HepG2 (cell line): ENCODE data around the gene ORMDL2. TPM values are rescaled to one million over a fixed set of nuclear protein-coding genes. Genes with fewer than 3 reads are reported as not detected.
A peak's percentile ranks its signal among the peaks of the same experiment; 100 is the strongest.

Experiments used
- ATAC-seq: fragments of 200-7000 bp; cut with Tn5 transposase; 3 replicates; pipeline ENCODE4 v1.9.1; 2020; ENCODE audit warnings: mild to moderate bottlenecking, moderate library complexity
- BruUV-seq: library from RNA; stranded (reverse); fragments of 400-500 nt; replicated peaks from 2 replicates; lab custom pipeline; 2021; lab: Mats Ljungman, UMichigan
- CTCF ChIA-PET: fragments of 300-600 bp; formaldehyde crosslinking; extraction: SDS; loops from one replicate; lab custom pipeline; 2021; ENCODE audit warnings: low total read pairs, inconsistent platforms, low intra/inter-chr PET ratio; lab: Yijun Ruan, JAX
- POLR2A ChIA-PET: fragments of 350-600 bp; sonication (Branson Sonifier 250); formaldehyde crosslinking; loops from one replicate; lab custom pipeline; 2020; ENCODE audit warnings: antibody characterized with exemption, inconsistent platforms; lab: Yijun Ruan, JAX
- DNase-seq: peaks from one replicate; pipeline ENCODE4 v3.0.0-alpha.2; 2015; ENCODE audit warnings: low spot score
- FAIRE-seq: peaks from 3 replicates; lab custom pipeline; 2011; peaks lifted over from hg19 to GRCh38; lab: Jason Lieb, UNC
- H2AFZ ChIP-seq: one replicate; pipeline ENCODE4 v1.6.1; 2011; ENCODE audit warnings: low read length, inconsistent platforms
- H3K27ac ChIP-seq: fragments of 300-600 bp; 3 replicates; pipeline ENCODE4 v1.8.0; 2011; ENCODE audit warnings: mixed run types, mild to moderate bottlenecking, mixed read lengths, low read length, inconsistent platforms; ENCODE audit not compliant: insufficient read depth; ENCODE audit errors: extremely low read length
- H3K27me3 ChIP-seq, 2 experiments: fragments of 200-600 bp in 1 of 2; 2 replicates in 1 of 2; 3 replicates in 1 of 2; pipeline versions ENCODE4 v1.6.0 to v1.8.0; 2011; ENCODE audit warnings: low read length in 2 of 2, mild to moderate bottlenecking in 2 of 2, moderate library complexity in 2 of 2, inconsistent platforms in 1 of 2; ENCODE audit not compliant: insufficient read depth in 2 of 2, control insufficient read depth in 1 of 2
- H3K36me3 ChIP-seq, 2 experiments: fragments of 200-600 bp in 1 of 2; replicated peaks in 1 of 2; 2 replicates in 1 of 2; 3 replicates in 1 of 2; pipeline versions ENCODE4 v1.5.1 to v1.8.0; 2011; ENCODE audit warnings: low read length in 2 of 2, inconsistent platforms in 1 of 2; ENCODE audit not compliant: insufficient read depth in 2 of 2, control insufficient read depth in 1 of 2
- H3K4me1 ChIP-seq: 2 replicates; pipeline ENCODE4 v1.5.1; 2012; ENCODE audit warnings: low read length, inconsistent platforms; ENCODE audit not compliant: insufficient read depth
- H3K4me2 ChIP-seq: 2 replicates; pipeline ENCODE4 v1.6.0; 2011; ENCODE audit warnings: low read depth, low read length, inconsistent platforms
- H3K4me3 ChIP-seq, 3 experiments: fragments of 200-600 bp in 1 of 3; sonication (generic), shearing (Covaris generic) in 1 of 3; replicated peaks in 1 of 3; 2 replicates each; pipeline ENCODE4 v1.5.1; 2011 to 2016; ENCODE audit warnings: low read length in 3 of 3, inconsistent platforms in 2 of 3, low read depth in 2 of 3, mild to moderate bottlenecking in 2 of 3, control low read depth in 1 of 3, mixed read lengths in 1 of 3; ENCODE audit not compliant: insufficient read depth in 1 of 3
- H3K79me2 ChIP-seq: one replicate; pipeline ENCODE4 v1.6.1; 2011; ENCODE audit warnings: low read length, inconsistent platforms; ENCODE audit not compliant: insufficient read depth
- H3K9ac ChIP-seq: 2 replicates; pipeline ENCODE4 v1.6.0; 2011; ENCODE audit warnings: mild to moderate bottlenecking, low read depth, low read length, inconsistent platforms; ENCODE audit not compliant: insufficient read depth
- H3K9me3 ChIP-seq: 2 replicates; pipeline ENCODE4 v1.5.1; 2012; ENCODE audit warnings: mild to moderate bottlenecking, low read length
- H4K20me1 ChIP-seq: 2 replicates; pipeline ENCODE4 v1.6.0; 2011; ENCODE audit warnings: inconsistent platforms, mild to moderate bottlenecking, low read length, moderate library complexity; ENCODE audit not compliant: insufficient read depth
- CTCF ChIP-seq: sonication (generic); formaldehyde crosslinking; IDR thresholded peaks from 2 replicates; pipeline ENCODE4 v1.5.0; 2020; ENCODE audit warnings: mild to moderate bottlenecking, missing genetic modification reagents, moderate library complexity
- ESRRA ChIP-seq: sonication (generic); formaldehyde crosslinking; IDR thresholded peaks from 2 replicates; pipeline ENCODE4 v1.5.1; 2020; ENCODE audit warnings: mild to moderate bottlenecking, low read depth, missing genetic modification reagents
- FOXA3 ChIP-seq: IDR thresholded peaks from 2 replicates; pipeline ENCODE4 v1.6.1; 2016; ENCODE audit warnings: missing genetic modification reagents, missing compliant biosample characterization
- FOXM1 ChIP-seq: sonication (generic); formaldehyde crosslinking; IDR thresholded peaks from 2 replicates; pipeline ENCODE4 v1.5.0; 2020; ENCODE audit warnings: missing genetic modification reagents
- HNF4G ChIP-seq, 2 experiments: sonication (generic) in 1 of 2; formaldehyde crosslinking in 1 of 2; IDR thresholded peaks; 2 replicates each; pipeline versions ENCODE4 v1.4.0 to v1.6.1; 2011 to 2020; ENCODE audit warnings: borderline replicate concordance in 2 of 2, low read depth in 2 of 2, mild to moderate bottlenecking in 2 of 2, low read length in 1 of 2, missing genetic modification reagents in 1 of 2, moderate library complexity in 1 of 2
- LCORL ChIP-seq, 2 experiments: fragments of 450-650 bp in 1 of 2; sonication (generic) in 1 of 2; formaldehyde crosslinking in 1 of 2; IDR thresholded peaks; 2 replicates each; pipeline versions ENCODE4 v1.5.0 to v1.6.1; 2017 to 2020; ENCODE audit warnings: antibody characterized with exemption in 1 of 2, missing genetic modification reagents in 1 of 2
- NAIF1 ChIP-seq: sonication (generic); formaldehyde crosslinking; IDR thresholded peaks from 2 replicates; pipeline ENCODE4 v1.5.0; 2020; ENCODE audit warnings: mild to moderate bottlenecking, missing genetic modification reagents, borderline replicate concordance
- NFE2 ChIP-seq: sonication (generic); formaldehyde crosslinking; IDR thresholded peaks from 2 replicates; pipeline ENCODE4 v1.4.0; 2020; ENCODE audit warnings: missing genetic modification reagents
- PREB ChIP-seq: sonication (generic); formaldehyde crosslinking; IDR thresholded peaks from 2 replicates; pipeline ENCODE4 v1.4.0; 2020; ENCODE audit warnings: missing genetic modification reagents
- SALL2 ChIP-seq: sonication (generic); formaldehyde crosslinking; IDR thresholded peaks from 2 replicates; pipeline ENCODE4 v1.8.1; 2023; ENCODE audit warnings: mild to moderate bottlenecking, missing genetic modification reagents, inconsistent platforms
- SAP130 ChIP-seq: IDR thresholded peaks from 2 replicates; pipeline ENCODE4 v1.6.1; 2016; ENCODE audit warnings: low read depth
- SOX5 ChIP-seq: IDR thresholded peaks from 2 replicates; pipeline ENCODE4 v1.6.1; 2016; ENCODE audit warnings: borderline replicate concordance
- SP4 ChIP-seq: sonication (generic); formaldehyde crosslinking; IDR thresholded peaks from 2 replicates; pipeline ENCODE4 v1.8.1; 2023; ENCODE audit warnings: mild to moderate bottlenecking, missing genetic modification reagents
- TCF12 ChIP-seq, 2 experiments: fragments of 450-650 bp in 1 of 2; sonication (generic) in 1 of 2; formaldehyde crosslinking in 1 of 2; IDR thresholded peaks; 2 replicates each; pipeline versions ENCODE4 v1.6.1 to v1.8.0; 2017 to 2022; ENCODE audit warnings: antibody characterized with exemption in 1 of 2, mild to moderate bottlenecking in 1 of 2, missing genetic modification reagents in 1 of 2, moderate library complexity in 1 of 2
- ZBTB10 ChIP-seq: sonication (generic); formaldehyde crosslinking; IDR thresholded peaks from 2 replicates; pipeline ENCODE4 v1.4.0; 2020; ENCODE audit warnings: missing genetic modification reagents, borderline replicate concordance
- ZFP62 ChIP-seq: sonication (generic); formaldehyde crosslinking; IDR thresholded peaks from 2 replicates; pipeline ENCODE4 v1.4.0; 2020; ENCODE audit warnings: missing genetic modification reagents
- ZNF431 ChIP-seq: sonication (generic); formaldehyde crosslinking; IDR thresholded peaks from 2 replicates; pipeline ENCODE4 v1.9.0; 2022; ENCODE audit warnings: missing genetic modification reagents, low read depth, mild to moderate bottlenecking, borderline replicate concordance
- ZNF562 ChIP-seq: sonication (generic); formaldehyde crosslinking; IDR thresholded peaks from 2 replicates; pipeline ENCODE4 v1.8.0; 2022; ENCODE audit warnings: missing genetic modification reagents, borderline replicate concordance
- WGBS: methylation state at CpG from one replicate; pipeline ENCODE4 v1.1.6; 2017; ENCODE audit warnings: low lambda C conversion rate; 5-methylcytosine and 5-hydroxymethylcytosine counted together
- in situ Hi-C: cut with HindIII; loops from 2 replicates; pipeline ENCODE4 v1.10.0; 2017; ENCODE audit warnings: low pct_unique_long_range_greater_than_20kb; ENCODE audit not compliant: extremely low pct_ligation_motif_present
- intact Hi-C: fragments of 100-400 bp; cut with micrococcal nuclease; formaldehyde crosslinking; loops from one replicate; pipeline ENCODE4 v1.10.0; 2022; ENCODE audit not compliant: unreplicated experiment
- polyA plus RNA-seq, 8 experiments: library from polyadenylated mRNA; depleted of rRNA in 3 of 8; stranded (reverse) in 7 of 8; unstranded in 1 of 8; fragments of >200 nt; fragmentation: Illumina TruSeq in 4 of 8; extraction: Trizol in 4 of 8; gene quantifications; 2 replicates each; pipeline versions ENCODE4 v1.2.1 to v1.2.3, GENCODE V29; 2011 to 2016; ENCODE audit warnings: low read depth in 4 of 8, missing spikeins in 1 of 8, mixed read lengths in 1 of 8; ENCODE audit not compliant: insufficient read depth in 1 of 8
- total RNA-seq, 5 experiments: library from RNA; depleted of rRNA; stranded (reverse); fragments of >200 nt; fragmentation: Illumina TruSeq; extraction: Trizol; gene quantifications; 2 replicates each; pipeline ENCODE4 v1.2.3, GENCODE V29; 2016; ENCODE audit warnings: low read depth in 1 of 5

Gene ORMDL2
- total and polyA plus RNA-seq, 2 of the 13 experiments (the other 11 are each of a cell fraction or from before 2014, with no cell fraction given), result 24.0 to 28.6 TPM

- Histone ChIP-seq H3K79me2 (peaks cover 26% of the 10 kb centered on the region), H3K4me1 (peaks cover 67% of the 10 kb centered on the region), H3K4me2 (no peak overlapping the region), H3K4me3 (no peak overlapping the region), H3K9ac (no peak overlapping the region), H3K27ac (peak overlapping the region; percentile 7), H3K36me3 (peaks cover 12 to 22% of the 10 kb centered on the region in 2 experiments), H2AFZ (no peak overlapping the region), H3K9me3 (no peaks in the 10 kb centered on the region), H3K27me3 (no peaks in the 10 kb centered on the region; a peak in 1 of 5 replicates), H4K20me1 (no peaks in the 10 kb centered on the region)
- POLR2A ChIA-PET, result interaction anchor here (6.2 kb wide), 1 partner anchor 7 kb away, joined by 206 read pairs; the partner anchor contains the start of gene DNAJC14
- intact Hi-C loops, result no loop called here
- CTCF ChIA-PET, result interaction anchor here (1.6 kb wide), 1 partner anchor 83 kb away, joined by 3 read pairs; no protein-coding TSS in a partner anchor
- BruUV-seq, result no TSS peak
- in situ Hi-C loops, result no loop called here
- ATAC-seq, result no peak
- FAIRE-seq, result no peak
- 52% methylated on average over 6 of the region's 6 CpGs for WGBS
- DNase-seq, result peak; percentile 48
- no peak for TF ChIP-seq TCF12 (IDR thresholded peaks at IDR 0.05)
- TF ChIP-seq TCF12 (CRISPR knock-in tag; IDR thresholded peaks at IDR 0.05), result no peak
- TF ChIP-seq SALL2, result no peak
- no peak for TF ChIP-seq ESRRA (CRISPR knock-in tag)
- TF ChIP-seq FOXA3 (CRISPR knock-in tag), result no peak
- TF ChIP-seq LCORL (IDR thresholded peaks at IDR 0.05), result no peak
- no peak for TF ChIP-seq LCORL (CRISPR knock-in tag; IDR thresholded peaks at IDR 0.05)
- TF ChIP-seq ZNF562, result no peak
- TF ChIP-seq SP4 (CRISPR knock-in tag), result no peak
- TF ChIP-seq PREB, result no peak
- peak; percentile 53 for TF ChIP-seq CTCF (CRISPR knock-in tag)
- 0 out of 2 replicates have a peak, but pooled peaks have one; percentile 17 for TF ChIP-seq SAP130 (CRISPR knock-in tag)
- no peak for TF ChIP-seq NFE2 (CRISPR knock-in tag)
- no peak for TF ChIP-seq NAIF1 (CRISPR knock-in tag)
- no peak for TF ChIP-seq FOXM1 (CRISPR knock-in tag)
- no peak for TF ChIP-seq ZBTB10 (CRISPR knock-in tag)
- no peak for TF ChIP-seq ZFP62
- no peak for TF ChIP-seq SOX5 (CRISPR knock-in tag)
- TF ChIP-seq ZNF431 (CRISPR knock-in tag), result no peak
- no peak for TF ChIP-seq HNF4G (IDR thresholded peaks at IDR 0.05; ENCODE audit: borderline replicate concordance, low read depth, low read length)
- no peak for TF ChIP-seq HNF4G (CRISPR knock-in tag; IDR thresholded peaks at IDR 0.05; ENCODE audit: borderline replicate concordance, low read depth)
Observed at GRCh38 chr12:55822228-55822627, 4.4 kb downstream of the ORMDL2 start.
